Measurements from ENCODE around the gene FAM13C.
A peak's percentile ranks its signal among the peaks of the same experiment; 100 is the strongest.

The FAM13C gene

GRCh38 chr10:59376846-59377245 is 14.5 kb upstream of the FAM13C start:
- Mint-ChIP-seq H3K27me3 (no peaks in the 10 kb centered on the region), H3K4me1 (no peaks in the 10 kb centered on the region), H3K36me3 (ENCODE audit: low read depth) (no peaks in the 10 kb centered on the region), H3K4me3 (no peak overlapping the region), H3K9me3 (no peaks in the 10 kb centered on the region), H3K27ac (no peak overlapping the region)
- ATAC-seq, result no peak
- no peak for DNase-seq

GRCh38 chr10:59375990-59376389 is 13.6 kb upstream of the FAM13C start:
- DNase-seq, result no peak
- Mint-ChIP-seq H3K36me3 (ENCODE audit: low read depth) (no peaks in the 10 kb centered on the region), H3K4me3 (no peak overlapping the region), H3K27me3 (no peaks in the 10 kb centered on the region), H3K4me1 (no peaks in the 10 kb centered on the region), H3K27ac (no peak overlapping the region), H3K9me3 (no peaks in the 10 kb centered on the region)
- ATAC-seq, result no peak

GRCh38 chr10:59374916-59375315 is 12.6 kb upstream of the FAM13C start:
- Mint-ChIP-seq H3K9me3 (no peaks in the 10 kb centered on the region), H3K36me3 (ENCODE audit: low read depth) (no peaks in the 10 kb centered on the region), H3K4me1 (no peaks in the 10 kb centered on the region), H3K27me3 (no peaks in the 10 kb centered on the region), H3K27ac (no peak overlapping the region), H3K4me3 (no peak overlapping the region)
- DNase-seq (no peak), ATAC-seq (no peak)

- H3K4me1 Mint-ChIP-seq, result no peaks in the 10 kb centered on the region
- H3K36me3 Mint-ChIP-seq (ENCODE audit: low read depth), result no peaks in the 10 kb centered on the region
Measured at GRCh38 chr10:59373071-59373470, 10.7 kb upstream of the FAM13C start.

GRCh38 chr10:59372543-59372942 is 10.2 kb upstream of the FAM13C start:
- no peak for ATAC-seq
- no peaks in the 10 kb centered on the region for H3K27me3 Mint-ChIP-seq
- DNase-seq, result no peak
- H3K4me3 Mint-ChIP-seq, result no peak overlapping the region
- no peak overlapping the region for H3K27ac Mint-ChIP-seq
- H3K4me1 Mint-ChIP-seq, result no peaks in the 10 kb centered on the region
- H3K36me3 Mint-ChIP-seq (ENCODE audit: low read depth), result no peaks in the 10 kb centered on the region
- H3K9me3 Mint-ChIP-seq, result no peaks in the 10 kb centered on the region

More at GRCh38 chr10:59373071-59373470, 10.7 kb upstream of the FAM13C start:
- Mint-ChIP-seq H3K27me3 (no peaks in the 10 kb centered on the region), H3K27ac (no peak overlapping the region), H3K4me3 (no peak overlapping the region), H3K9me3 (no peaks in the 10 kb centered on the region)
- no peak for DNase-seq
- no peak for ATAC-seq

GRCh38 chr10:59366290-59366689 is 3.9 kb upstream of the FAM13C start:
- no peaks in the 10 kb centered on the region for H3K36me3 Mint-ChIP-seq (ENCODE audit: low read depth)
- DNase-seq (no peak), ATAC-seq (no peak)
- H3K27ac Mint-ChIP-seq, result no peak overlapping the region
- no peaks in the 10 kb centered on the region for H3K9me3 Mint-ChIP-seq
- H3K4me1 Mint-ChIP-seq, result peaks cover 10% of the 10 kb centered on the region
- H3K27me3 Mint-ChIP-seq, result peaks cover 23% of the 10 kb centered on the region
- no peak overlapping the region for H3K4me3 Mint-ChIP-seq

- no peak overlapping the region for H3K27ac Mint-ChIP-seq
Measured at GRCh38 chr10:59363446-59363958, 1.2 kb upstream of the FAM13C start.

GRCh38 chr10:59362959-59363381 is 621 bp upstream of the FAM13C start:
- no peaks in the 10 kb centered on the region for H3K36me3 Mint-ChIP-seq (ENCODE audit: low read depth)
- no peaks in the 10 kb centered on the region for H3K9me3 Mint-ChIP-seq
- no peak for ATAC-seq
- peaks cover 25% of the 10 kb centered on the region for H3K27me3 Mint-ChIP-seq
- peaks cover 10% of the 10 kb centered on the region for H3K4me1 Mint-ChIP-seq
- no peak overlapping the region for H3K4me3 Mint-ChIP-seq
- no peak overlapping the region for H3K27ac Mint-ChIP-seq
- no peak for DNase-seq

More at GRCh38 chr10:59363446-59363958, 1.2 kb upstream of the FAM13C start:
- ATAC-seq, result no peak
- Mint-ChIP-seq H3K27me3 (peaks cover 25% of the 10 kb centered on the region), H3K4me3 (no peak overlapping the region), H3K9me3 (no peaks in the 10 kb centered on the region), H3K36me3 (ENCODE audit: low read depth) (no peaks in the 10 kb centered on the region), H3K4me1 (peaks cover 10% of the 10 kb centered on the region)
- DNase-seq, result no peak

GRCh38 chr10:59361663-59362143 is 646 bp downstream of the FAM13C start:
- Mint-ChIP-seq H3K4me3 (peak overlapping the region; percentile 36), H3K27me3 (peaks cover 25% of the 10 kb centered on the region), H3K4me1 (peaks cover 10% of the 10 kb centered on the region), H3K36me3 (ENCODE audit: low read depth) (no peaks in the 10 kb centered on the region), H3K9me3 (no peaks in the 10 kb centered on the region), H3K27ac (no peak overlapping the region)
- DNase-seq (no peak), ATAC-seq (peak; percentile 76)

- no peak overlapping the region for H3K27ac Mint-ChIP-seq
- no peaks in the 10 kb centered on the region for H3K9me3 Mint-ChIP-seq
- peaks cover 25% of the 10 kb centered on the region for H3K27me3 Mint-ChIP-seq
- H3K4me3 Mint-ChIP-seq, result no peak overlapping the region
- peaks cover 10% of the 10 kb centered on the region for H3K4me1 Mint-ChIP-seq
- no peaks in the 10 kb centered on the region for H3K36me3 Mint-ChIP-seq (ENCODE audit: low read depth)
- ATAC-seq, result no peak
- no peak for DNase-seq
Measured at GRCh38 chr10:59360605-59361405, 1.5 kb downstream of the FAM13C start.

- H3K4me1 Mint-ChIP-seq, result peaks cover 10% of the 10 kb centered on the region
- no peak overlapping the region for H3K4me3 Mint-ChIP-seq
- DNase-seq (no peak), ATAC-seq (no peak)
- no peak overlapping the region for H3K27ac Mint-ChIP-seq
- H3K36me3 Mint-ChIP-seq (ENCODE audit: low read depth), result no peaks in the 10 kb centered on the region
- H3K27me3 Mint-ChIP-seq, result peaks cover 14% of the 10 kb centered on the region
- no peaks in the 10 kb centered on the region for H3K9me3 Mint-ChIP-seq
Measured at GRCh38 chr10:59358576-59358975, 3.8 kb downstream of the FAM13C start.

- no peak overlapping the region for H3K27ac Mint-ChIP-seq
- H3K27me3 Mint-ChIP-seq, result no peaks in the 10 kb centered on the region
- no peak overlapping the region for H3K4me3 Mint-ChIP-seq
- H3K4me1 Mint-ChIP-seq, result no peaks in the 10 kb centered on the region
- no peak for ATAC-seq
- H3K9me3 Mint-ChIP-seq, result no peaks in the 10 kb centered on the region
- no peak for DNase-seq
- no peaks in the 10 kb centered on the region for H3K36me3 Mint-ChIP-seq (ENCODE audit: low read depth)
Measured at GRCh38 chr10:59354434-59354833, 7.9 kb downstream of the FAM13C start.

GRCh38 chr10:59350558-59350957 is 11.8 kb downstream of the FAM13C start:
- H3K4me1 Mint-ChIP-seq, result no peaks in the 10 kb centered on the region
- no peaks in the 10 kb centered on the region for H3K27me3 Mint-ChIP-seq
- H3K27ac Mint-ChIP-seq, result no peak overlapping the region
- H3K4me3 Mint-ChIP-seq, result no peak overlapping the region
- no peak for ATAC-seq
- H3K9me3 Mint-ChIP-seq, result no peaks in the 10 kb centered on the region
- H3K36me3 Mint-ChIP-seq (ENCODE audit: low read depth), result no peaks in the 10 kb centered on the region
- no peak for DNase-seq

- no peaks in the 10 kb centered on the region for H3K4me1 Mint-ChIP-seq
- ATAC-seq (no peak), DNase-seq (no peak)
- no peak overlapping the region for H3K4me3 Mint-ChIP-seq
- no peak overlapping the region for H3K27ac Mint-ChIP-seq
- H3K9me3 Mint-ChIP-seq, result no peaks in the 10 kb centered on the region
- H3K36me3 Mint-ChIP-seq (ENCODE audit: low read depth), result no peaks in the 10 kb centered on the region
- no peaks in the 10 kb centered on the region for H3K27me3 Mint-ChIP-seq
Measured at GRCh38 chr10:59346321-59346720, 16.0 kb downstream of the FAM13C start.

- Mint-ChIP-seq H3K27ac (no peak overlapping the region), H3K4me1 (no peaks in the 10 kb centered on the region), H3K36me3 (ENCODE audit: low read depth) (no peaks in the 10 kb centered on the region), H3K27me3 (no peaks in the 10 kb centered on the region), H3K9me3 (peaks cover 5% of the 10 kb centered on the region), H3K4me3 (no peak overlapping the region)
- DNase-seq (no peak), ATAC-seq (no peak)
Measured at GRCh38 chr10:59342723-59343122, 19.6 kb downstream of the FAM13C start.

Data from activated naive CD8-positive, alpha-beta T cell treated with anti-CD3 and anti-CD28 coated beads, Interleukin-2, amount 50 U/mL, for 24 hours (primary cell).